HG03460 (cell line): ENCODE data around the gene BIN2.
"Not testable (repeated sequence)": the region's sequence is repeated elsewhere in the genome, so short reads cannot be mapped to it uniquely, and the experiment has no call there.

Source experiments
- ATAC-seq: cut with Tn5 transposase; IDR thresholded peaks from one replicate; pipeline ENCODE4 v1.9.1; 2021; ENCODE audit not compliant: unreplicated experiment

The BIN2 gene

GRCh38 chr12:51318057-51318806, 5.7 kb downstream of the BIN2 start:
- not testable (repeated sequence) for ATAC-seq

DNA sequence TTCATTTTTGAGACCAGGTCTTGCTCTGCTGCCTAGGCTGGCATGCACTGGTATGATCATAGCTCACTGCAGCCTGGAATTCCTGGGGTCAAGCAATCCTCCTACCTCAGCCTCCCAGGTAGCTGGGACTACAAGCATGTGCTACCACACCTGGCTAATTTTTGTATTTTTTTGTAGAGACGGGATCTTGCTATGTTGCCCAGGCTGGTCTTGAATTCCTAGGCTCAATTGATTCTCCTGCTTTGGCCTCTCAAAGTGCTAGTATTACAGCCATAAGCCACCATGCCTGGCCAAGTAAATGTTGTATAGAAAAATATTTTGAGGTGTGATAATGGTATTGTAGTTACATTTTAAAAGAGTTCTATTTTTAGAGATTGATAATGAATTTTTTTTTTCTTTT, 12.6 kb downstream of the BIN2 start:
- no peak for ATAC-seq

DNA sequence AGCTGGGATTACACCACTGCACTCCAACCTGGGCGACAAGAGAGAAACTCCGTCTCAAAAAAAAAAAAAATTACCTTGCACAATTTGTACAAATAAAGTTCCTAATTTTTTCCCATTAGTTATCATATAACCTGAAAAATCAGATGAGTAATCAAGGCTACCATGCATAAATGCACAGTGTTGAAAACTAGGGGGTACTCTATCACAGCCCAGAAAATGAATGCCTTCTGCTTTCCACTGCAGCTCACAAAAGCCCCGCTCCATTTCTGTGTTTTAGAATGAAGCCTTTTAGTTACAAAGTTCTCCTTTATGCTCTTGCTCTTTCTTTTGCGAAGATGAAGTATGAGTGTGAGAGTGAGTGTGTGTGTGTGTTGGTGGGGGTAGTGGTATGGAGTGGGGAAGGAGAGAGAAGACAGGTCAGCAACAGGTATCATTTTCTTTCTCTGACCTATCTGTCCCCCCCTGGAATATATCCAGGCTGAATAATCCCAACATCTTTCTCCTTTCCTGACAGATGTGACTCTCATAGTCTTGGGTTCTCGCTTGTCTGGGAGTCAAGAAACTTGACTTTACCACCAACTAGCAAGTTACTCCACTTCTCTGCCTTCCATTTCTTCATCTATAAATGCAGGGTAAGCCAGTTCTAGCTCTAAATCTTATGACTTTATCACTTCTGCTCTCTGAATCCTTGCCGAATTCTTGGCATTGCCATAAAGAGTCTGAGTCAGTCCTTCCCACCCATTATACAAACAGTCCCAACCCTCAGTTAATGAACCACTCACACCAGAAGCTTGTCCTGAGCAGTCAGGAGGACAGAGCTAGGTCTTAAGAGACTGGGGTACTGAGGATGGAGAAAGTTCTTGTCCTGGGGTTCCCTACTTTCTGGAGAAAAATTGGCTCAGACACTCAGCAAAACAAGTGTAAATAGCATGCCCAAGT, 16.1 kb downstream of the BIN2 start:
- no peak for ATAC-seq

DNA sequence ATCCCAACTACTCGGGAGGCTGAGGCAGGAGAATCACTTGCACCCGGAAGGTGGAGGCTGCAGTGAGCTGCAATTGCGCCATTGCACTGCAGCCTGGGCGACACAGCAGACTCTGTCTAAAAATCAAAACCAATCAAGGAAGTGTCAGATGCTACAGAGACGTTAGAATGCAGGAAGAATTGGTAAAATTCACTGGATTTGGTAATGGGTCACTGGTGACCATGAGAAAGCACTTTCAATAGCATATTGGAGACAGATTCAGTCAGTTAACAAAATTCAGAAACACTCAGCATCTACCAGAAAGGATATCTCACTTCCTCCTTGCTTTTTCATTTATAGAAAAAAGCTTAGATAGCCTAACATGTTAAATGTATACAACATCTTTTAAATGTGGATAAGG, 17.5 kb downstream of the BIN2 start:
- no peak for ATAC-seq

DNA sequence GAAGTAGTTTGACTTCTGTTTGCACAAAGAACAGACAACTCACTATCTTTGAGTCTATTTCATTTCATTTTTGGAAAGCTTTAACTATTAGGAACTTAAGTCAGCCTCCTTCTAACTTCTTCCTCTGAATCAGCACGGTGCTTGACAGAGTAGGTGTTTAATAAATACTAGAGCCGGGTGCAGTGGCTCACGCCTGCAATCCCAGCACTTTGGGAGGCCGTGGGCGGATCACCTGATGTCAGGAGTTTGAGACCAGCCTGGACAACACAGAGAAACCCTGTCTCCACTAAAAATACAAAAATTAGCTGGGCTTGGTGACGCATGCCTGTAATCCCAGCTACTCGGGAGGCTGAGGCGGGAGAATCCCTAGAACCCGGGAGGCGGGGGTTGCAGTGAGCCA, 23.2 kb downstream of the BIN2 start:
- ATAC-seq, result not testable (repeated sequence)

GRCh38 chr12:51295651-51296050, 28.3 kb downstream of the BIN2 start:
- no peak for ATAC-seq

DNA sequence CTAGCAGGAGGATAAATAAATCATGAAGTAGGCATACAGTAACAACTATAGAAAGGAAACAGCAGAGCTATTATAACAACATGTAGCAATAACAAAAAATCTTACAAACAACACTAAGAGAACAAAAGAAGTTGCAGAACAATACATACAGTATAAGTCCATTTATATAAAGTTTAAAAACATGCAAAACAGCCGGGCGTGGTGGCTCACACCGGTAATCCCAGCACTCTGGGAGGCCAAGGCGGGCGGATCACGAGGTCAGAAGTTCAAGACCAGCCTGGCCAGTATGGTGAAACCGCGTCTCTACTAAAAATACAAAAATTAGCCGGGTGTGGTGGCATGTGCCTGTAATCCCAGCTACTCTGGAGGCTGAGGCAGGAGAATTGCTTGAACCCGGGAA, 29.9 kb downstream of the BIN2 start:
- not testable (repeated sequence) for ATAC-seq

- ATAC-seq, result no peak
These were observed 30.3 kb downstream of the BIN2 start for GRCh38 chr12:51293696-51294095.

- ATAC-seq, result not testable (repeated sequence)
These were observed 32.1 kb downstream of the BIN2 start for GRCh38 chr12:51291603-51292513.

DNA sequence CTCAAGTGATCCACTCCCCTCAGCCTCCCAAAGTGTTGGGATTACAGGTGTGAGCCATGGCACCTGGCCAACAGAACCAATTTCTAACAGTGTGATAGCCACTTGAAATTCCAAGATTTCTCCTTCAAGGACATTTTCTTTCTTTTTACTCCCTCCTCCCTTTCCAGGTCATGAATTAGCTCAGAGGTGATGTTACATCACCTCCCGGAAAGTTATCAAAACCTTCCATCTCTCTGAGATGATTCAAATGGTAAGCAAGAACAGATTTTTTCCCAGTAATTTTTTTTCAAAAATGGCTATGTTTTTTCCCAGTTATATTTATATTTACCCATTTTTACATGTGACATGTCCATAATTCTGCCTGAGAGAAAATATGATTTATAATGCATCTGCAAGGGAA, 38.1 kb downstream of the BIN2 start:
- no peak for ATAC-seq

GRCh38 chr12:51281202-51281924, 42.6 kb downstream of the BIN2 start:
- no peak for ATAC-seq

DNA sequence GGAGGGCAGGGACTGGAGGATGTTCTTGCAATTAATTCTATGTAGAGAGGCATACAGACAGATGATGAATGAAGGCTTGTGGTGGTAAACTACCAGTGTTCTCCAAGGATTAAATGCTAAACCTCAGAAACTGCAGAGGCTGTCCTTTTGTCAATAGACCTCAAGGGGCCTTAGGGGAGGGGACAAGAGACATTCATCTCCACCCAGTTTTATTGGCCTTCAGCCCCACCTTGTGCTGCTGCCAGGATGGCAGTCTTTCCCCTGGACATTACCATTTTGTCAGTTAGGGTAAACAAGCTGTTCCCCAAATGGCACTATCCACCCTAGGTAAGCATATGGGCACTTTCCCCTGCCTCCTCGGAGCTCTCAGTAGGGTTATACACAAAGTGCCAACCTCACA, 48.9 kb downstream of the BIN2 start:
- no peak for ATAC-seq

DNA sequence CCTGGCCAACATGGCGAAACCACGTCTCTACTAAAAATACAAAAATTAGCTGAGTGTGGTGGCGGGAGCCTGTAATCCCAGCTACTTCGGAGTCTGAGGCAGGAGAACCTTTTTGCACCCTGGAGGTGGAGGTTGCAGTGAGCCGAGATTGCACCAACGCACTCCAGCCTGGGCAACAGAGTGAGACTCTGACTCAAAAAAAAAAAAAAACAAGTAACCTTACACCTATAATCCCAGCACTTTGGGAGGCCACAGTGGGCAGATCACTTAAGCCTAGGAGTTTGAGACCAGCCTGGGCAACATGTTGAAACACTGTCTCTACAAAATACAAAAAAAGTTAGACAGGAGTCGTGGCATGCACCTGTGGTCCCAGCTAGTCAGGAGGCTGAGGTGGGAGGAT, 51.2 kb downstream of the BIN2 start:
- not testable (repeated sequence) for ATAC-seq

- no peak for ATAC-seq
These were observed 52.9 kb downstream of the BIN2 start for GRCh38 chr12:51270951-51271518.

DNA sequence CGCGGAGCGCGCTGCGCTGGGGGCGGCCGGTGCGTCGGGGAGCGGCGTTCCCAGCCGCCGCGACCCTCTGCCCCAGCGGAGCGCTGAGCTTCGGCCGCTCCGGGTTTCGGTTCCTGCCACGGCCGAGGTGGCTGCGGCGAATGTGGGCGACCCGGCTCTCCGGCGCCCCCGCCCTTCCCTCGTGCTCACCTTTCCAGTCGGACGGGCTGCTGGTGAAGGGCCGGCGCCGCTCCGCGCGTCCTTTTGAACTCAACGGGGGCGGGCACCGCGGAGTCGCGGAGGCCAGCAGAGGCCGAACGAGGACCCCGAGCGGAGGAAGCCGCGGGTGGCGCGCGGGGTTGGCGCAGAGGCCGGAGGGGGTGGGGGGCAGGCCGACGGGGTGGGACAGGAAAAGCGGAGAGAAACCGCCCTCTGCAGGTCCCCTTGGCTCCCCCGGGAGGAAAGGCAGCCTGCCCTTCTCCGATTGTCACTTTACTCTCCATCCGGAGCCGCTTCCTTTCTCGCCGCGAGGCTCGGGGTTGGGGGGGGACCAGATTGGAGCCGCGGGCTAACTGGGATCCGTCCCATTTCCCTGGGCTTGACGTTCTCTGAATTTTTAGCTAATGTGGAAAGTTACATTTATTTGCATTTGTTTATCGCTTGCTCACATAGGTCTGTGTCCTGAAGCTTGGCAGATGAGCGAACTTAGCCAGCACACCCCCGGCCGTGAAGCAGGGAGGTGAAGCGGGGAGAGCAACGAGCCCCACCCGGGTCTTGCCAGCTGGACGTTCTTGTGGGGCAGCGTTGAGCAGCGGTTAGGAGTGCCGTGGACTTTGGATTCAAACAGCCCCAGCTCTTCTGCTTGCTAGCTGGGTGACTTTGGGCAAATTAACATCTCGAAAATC, 53.7 kb downstream of the BIN2 start, which contains the start of gene SMAGP:
Gene SMAGP, minus strand, starts transcription at position 349 of the 884 bp plus-strand sequence. CDS start 1,137 bp downstream, outside the sequence.
- ATAC-seq, result peak; percentile 60

DNA sequence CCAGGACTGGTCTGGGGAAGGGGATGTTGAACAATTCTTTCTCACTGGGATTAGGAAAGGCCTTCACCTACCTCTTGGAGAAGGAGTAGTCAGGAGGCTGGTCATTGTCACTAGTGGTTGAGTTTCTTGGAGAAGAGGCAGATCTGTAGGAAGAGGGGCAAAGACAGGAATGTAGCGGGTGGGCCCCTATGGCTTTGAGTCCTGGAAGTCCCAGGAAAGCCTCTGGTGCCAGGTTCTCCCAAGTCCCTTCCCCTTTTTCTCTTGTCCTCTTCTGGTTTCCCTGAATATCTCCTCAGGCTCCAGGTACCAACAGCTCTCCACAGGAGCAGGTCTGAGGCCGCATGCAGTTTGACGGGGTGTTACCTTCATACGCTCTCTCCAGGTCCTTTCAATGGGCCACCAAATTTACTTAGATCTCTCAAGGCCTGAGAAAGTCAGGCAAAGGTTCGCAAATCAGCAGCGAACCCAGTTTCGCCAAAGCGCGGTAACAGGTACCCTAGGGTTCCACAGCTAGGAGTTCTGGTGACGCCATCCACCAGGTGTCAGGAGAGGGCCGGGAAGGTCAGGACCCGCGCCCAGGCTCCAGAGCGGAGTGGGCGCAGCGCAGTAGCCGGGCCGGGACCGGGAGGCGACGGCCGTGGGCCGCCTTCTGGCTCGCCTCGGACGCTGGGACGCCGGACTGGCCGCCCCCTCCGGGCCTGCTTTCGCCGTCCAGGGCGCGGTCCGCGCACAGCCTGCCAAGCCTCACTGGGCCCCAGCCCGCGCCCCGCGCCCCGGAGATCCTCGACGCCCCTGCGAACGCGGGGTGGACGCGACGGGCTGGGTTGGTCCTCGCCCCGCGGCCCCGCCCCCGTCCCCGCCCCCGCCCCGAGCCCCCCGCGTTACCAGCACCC, 54.6 kb downstream of the BIN2 start:
- ATAC-seq, result peak; percentile 38

DNA sequence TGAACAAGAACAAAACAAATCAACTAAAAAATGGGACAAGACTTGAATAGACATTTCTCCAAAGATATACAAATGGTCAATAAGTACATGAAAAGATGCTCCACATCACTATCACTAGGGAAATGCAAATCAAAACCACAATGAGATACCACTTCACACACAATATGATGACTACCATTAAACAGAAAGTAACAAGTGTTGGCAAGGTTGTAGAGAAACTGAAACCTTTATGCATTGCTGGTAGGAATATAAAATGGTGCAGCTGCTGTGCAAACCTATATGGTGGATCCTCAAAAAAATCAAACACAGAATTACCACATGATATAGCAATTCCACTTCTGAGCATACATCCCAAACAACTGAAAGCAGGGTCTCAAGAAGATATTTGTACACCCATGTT, 59.0 kb downstream of the BIN2 start:
- no peak for ATAC-seq

DNA sequence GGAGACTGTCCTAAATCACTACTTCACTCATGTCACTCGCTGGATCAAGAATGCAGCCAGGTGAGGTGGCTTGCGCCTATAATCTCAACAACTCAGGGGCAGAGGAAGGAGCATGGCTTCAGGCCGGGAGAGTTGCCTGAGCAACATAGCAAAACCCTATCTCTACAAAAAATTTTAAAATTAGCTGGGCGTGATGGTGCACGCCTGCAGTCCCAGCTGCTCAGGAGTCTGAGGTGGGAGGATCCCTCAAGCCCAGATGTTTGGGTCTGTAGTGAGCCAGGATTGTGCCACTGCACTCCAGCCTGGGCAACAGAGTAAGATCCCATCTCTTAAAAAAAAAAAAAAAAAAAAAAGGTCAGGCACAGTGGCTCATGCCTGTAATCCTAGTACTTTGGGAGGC, 59.7 kb downstream of the BIN2 start:
- no peak for ATAC-seq
